ENCODE data around the gene ZNF816. TPM values are rescaled to one million over a fixed set of nuclear protein-coding genes. Genes with fewer than 3 reads are reported as not detected.

Gene ZNF816
- total and polyA plus RNA-seq, 9 donors: 3.9 to 15.1 (median 9.7) TPM

DNA sequence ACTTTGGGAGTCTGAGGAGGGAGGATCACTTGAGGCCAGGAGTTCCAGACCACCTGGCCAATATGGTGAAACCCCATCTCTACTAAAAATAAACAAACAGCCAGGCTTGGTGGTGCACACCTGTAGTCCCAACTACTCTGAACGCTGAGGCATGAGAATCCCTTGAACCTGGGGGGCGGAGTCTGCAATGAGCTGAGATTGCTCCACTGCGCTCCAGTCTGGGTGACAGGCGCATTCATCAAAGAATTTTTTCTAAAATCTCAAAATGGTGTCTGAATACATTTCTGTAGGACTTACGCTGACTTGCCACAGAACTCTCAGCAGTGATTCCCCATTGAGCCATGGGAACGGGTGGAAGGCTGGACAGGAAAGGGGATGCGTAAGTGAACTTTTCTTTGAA, 33.0 kb upstream of the ZNF816 start:
- 86 to 91% (median 90%) methylated on average over 7 of the region's 7 CpGs for WGBS, 3 donors
- Histone ChIP-seq H3K27me3 (no peaks in the 10 kb centered on the region), H3K4me1 (ENCODE audit: insufficient read depth) (peaks cover 2% of the 10 kb centered on the region), H3K36me3 (no peaks in the 10 kb centered on the region), H3K27ac (no peak overlapping the region), H3K9me3 (no peaks in the 10 kb centered on the region), H3K4me3 (no peak overlapping the region)
- no peak for TF ChIP-seq EP300 (IDR thresholded peaks at IDR 0.05)
- TF ChIP-seq POLR2A (IDR thresholded peaks at IDR 0.05): no peak
- TF ChIP-seq, protein P1, sequence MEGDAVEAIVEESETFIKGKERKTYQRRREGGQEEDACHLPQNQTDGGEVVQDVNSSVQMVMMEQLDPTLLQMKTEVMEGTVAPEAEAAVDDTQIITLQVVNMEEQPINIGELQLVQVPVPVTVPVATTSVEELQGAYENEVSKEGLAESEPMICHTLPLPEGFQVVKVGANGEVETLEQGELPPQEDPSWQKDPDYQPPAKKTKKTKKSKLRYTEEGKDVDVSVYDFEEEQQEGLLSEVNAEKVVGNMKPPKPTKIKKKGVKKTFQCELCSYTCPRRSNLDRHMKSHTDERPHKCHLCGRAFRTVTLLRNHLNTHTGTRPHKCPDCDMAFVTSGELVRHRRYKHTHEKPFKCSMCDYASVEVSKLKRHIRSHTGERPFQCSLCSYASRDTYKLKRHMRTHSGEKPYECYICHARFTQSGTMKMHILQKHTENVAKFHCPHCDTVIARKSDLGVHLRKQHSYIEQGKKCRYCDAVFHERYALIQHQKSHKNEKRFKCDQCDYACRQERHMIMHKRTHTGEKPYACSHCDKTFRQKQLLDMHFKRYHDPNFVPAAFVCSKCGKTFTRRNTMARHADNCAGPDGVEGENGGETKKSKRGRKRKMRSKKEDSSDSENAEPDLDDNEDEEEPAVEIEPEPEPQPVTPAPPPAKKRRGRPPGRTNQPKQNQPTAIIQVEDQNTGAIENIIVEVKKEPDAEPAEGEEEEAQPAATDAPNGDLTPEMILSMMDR (IDR thresholded peaks at IDR 0.05): no peak
- no peak for DNase-seq
- intact Hi-C loops (cut with DNase I): no loop called here

DNA sequence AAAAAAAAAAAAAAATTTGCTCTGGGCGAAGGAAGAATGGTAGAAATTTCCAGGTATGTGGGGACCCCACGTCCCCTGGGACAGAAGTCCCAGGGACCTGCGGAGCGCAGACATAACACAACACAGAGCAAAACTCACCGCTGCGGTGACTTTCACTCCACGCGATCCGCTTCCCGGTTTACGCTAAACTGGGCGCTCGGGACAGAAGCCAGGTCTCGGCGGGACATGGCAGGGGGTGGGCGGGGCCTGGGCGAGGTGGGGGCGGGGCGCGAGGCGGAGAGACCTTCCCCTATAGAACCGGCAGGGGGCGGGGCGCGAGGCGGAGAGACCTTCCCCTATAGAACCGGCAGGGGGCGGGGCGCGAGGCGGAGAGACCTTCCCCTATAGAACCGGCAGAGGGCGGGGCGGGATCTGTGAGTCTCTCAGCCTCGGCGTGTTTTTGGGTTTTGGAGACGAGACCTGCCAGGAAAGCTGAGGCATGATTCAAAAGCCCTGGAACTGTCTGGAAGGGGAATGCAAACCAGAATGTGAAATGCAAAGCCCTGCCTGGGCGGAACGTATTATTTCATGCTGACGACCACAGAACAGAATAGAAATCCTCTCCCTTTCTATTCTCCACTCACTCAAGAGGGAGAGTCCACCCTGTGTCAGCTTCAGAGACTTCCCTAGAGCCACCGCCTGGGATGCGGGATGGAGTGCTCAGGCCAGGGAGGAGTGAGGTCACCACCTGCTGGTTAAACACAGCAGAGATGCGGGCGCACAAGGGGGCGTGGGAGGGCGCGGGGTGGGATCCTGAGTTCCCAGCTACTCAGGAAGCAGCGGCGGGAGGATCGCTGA, 30.9 kb upstream of the ZNF816 start:
- intact Hi-C loops (cut with DNase I): loop anchor here in 2 of 4 donors (2.0 to 5.0 kb wide), 2 partner anchors 49 to 199 kb away; partner anchors contain the start of gene ZNF665 (in 1 of the 2)
- 1 to 2% (median 1%) methylated on average over 41 to 50 of the region's 50 CpGs for WGBS, 3 donors
- H3K9me3 ChIP-seq: no peaks in the 10 kb centered on the region
- H3K4me1 ChIP-seq (ENCODE audit: insufficient read depth): peaks cover 2% of the 10 kb centered on the region
- DNase-seq: peak; percentile 80 to 88 (median 84)
- H3K36me3 ChIP-seq: no peaks in the 10 kb centered on the region
- no peaks in the 10 kb centered on the region for H3K27me3 ChIP-seq
- TF ChIP-seq, protein P1 (IDR thresholded peaks at IDR 0.05): peak; percentile 6 to 77 (median 37)
- TF ChIP-seq EP300 (IDR thresholded peaks at IDR 0.05) (no peak), POLR2A (IDR thresholded peaks at IDR 0.05) (no peak)
- peak overlapping the region; percentile 57 for H3K4me3 ChIP-seq
- H3K27ac ChIP-seq: peak overlapping the region in 1 of 2 donors; percentile 73

DNA sequence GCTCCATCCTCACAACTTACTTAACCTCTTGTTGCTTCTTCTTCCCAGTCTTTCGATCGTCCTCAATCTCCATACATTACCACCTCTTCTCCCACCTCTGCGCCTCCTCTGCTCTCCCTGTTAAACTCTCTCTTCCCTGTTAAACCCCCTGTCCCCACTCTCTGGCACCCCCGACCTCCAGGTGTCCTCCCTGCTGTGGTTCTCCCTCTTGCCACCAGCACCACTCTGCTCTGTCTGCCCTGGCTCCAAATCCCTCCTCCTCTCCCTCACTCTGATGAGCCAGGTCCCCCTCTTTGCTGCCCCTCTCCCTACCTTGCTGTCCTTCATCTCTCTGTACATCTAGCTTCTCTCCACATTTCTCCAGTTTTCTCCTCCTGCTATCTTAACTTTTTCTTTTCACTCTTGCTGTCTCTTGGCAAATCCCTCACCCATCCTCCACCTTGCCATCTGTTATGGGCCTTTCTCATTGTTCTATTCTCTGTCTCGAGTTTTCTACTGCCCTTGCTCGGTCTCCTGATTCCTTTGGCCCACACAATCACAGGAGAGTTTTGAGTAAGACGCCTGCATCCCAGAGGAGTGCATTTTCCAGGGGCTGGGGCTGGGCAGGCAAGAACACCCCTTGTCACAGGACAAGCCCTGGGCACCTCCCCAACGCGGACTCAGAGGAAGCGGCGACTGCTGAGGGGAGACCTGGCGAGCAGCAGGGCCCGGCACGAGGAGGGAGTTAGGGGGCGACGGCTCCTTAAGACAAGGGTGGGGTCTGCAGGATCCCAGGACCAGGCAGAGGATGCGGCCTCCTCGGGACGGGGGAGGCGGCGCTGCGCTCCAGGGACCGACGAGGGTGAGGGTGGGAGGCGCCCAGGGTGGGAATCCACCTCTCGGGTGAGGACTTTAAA, 29.7 kb upstream of the ZNF816 start:
- intact Hi-C loops (cut with DNase I): loop anchor here in 2 of 4 donors (2.0 to 5.0 kb wide), 2 partner anchors 48 to 200 kb away; partner anchors contain the start of gene ZNF665 (in 1 of the 2)

DNA sequence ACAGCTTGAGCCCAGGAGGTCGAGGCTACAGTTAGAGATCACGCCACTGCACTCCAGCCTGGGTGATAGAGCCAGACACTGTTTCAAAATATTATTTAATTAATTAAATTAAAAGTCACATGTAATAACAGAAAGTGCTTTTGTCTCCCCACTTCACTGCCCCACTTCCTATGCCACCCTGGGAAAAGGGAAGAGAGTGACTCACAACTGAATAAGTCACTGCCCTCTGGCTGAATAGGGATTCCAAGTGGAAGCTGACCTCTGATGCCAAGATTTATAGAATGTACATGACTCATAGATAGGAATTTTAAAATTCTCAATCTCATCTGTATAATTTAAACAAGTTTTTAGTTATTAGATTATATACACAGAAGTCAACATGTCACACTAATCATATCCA, 28.8 kb upstream of the ZNF816 start:
- DNase-seq: no peak
- Histone ChIP-seq H3K9me3 (no peaks in the 10 kb centered on the region), H3K4me1 (ENCODE audit: insufficient read depth) (peaks cover 2% of the 10 kb centered on the region), H3K36me3 (no peaks in the 10 kb centered on the region), H3K27me3 (no peaks in the 10 kb centered on the region), H3K27ac (no peak overlapping the region), H3K4me3 (no peak overlapping the region)
- 88 to 97% (median 93%) methylated on average over 2 of the region's 2 CpGs for WGBS, 3 donors
- intact Hi-C loops (cut with DNase I): loop anchor here in 1 of 4 donors (5.0 kb wide), 1 partner anchor 201 kb away; the partner anchor contains the start of gene ZNF665
- TF ChIP-seq, protein P1 (IDR thresholded peaks at IDR 0.05): no peak
- TF ChIP-seq POLR2A (IDR thresholded peaks at IDR 0.05) (no peak), EP300 (IDR thresholded peaks at IDR 0.05) (no peak)

More for the DNA sequence above, 29.7 kb upstream of the ZNF816 start:
- Histone ChIP-seq H3K4me1 (ENCODE audit: insufficient read depth) (peaks cover 2% of the 10 kb centered on the region), H3K27me3 (no peaks in the 10 kb centered on the region), H3K27ac (peak overlapping the region in 1 of 2 donors; percentile 73), H3K9me3 (no peaks in the 10 kb centered on the region), H3K36me3 (no peaks in the 10 kb centered on the region), H3K4me3 (peak overlapping the region; percentile 57)
- peak; percentile 39 to 52 (median 47) for DNase-seq
- 17 to 18% (median 18%) methylated on average over 26 of the region's 26 CpGs for WGBS, 3 donors
- TF ChIP-seq EP300 (IDR thresholded peaks at IDR 0.05) (no peak), POLR2A (IDR thresholded peaks at IDR 0.05) (peak; percentile 16)

All from ovary (tissue), 9 donors.